A673 (cell line): Measurements from ENCODE around the gene PALMD. TPM values are rescaled to one million over a fixed set of nuclear protein-coding genes. Genes with fewer than 3 reads are reported as not detected.

Experiments
- BruUV-seq: library from RNA; stranded (reverse); fragments of 400-500 nt; replicated peaks from 2 replicates; lab custom pipeline; 2021; lab: Mats Ljungman, UMichigan
- CTCF ChIA-PET: fragments of 300-600 bp; sonication (Branson Sonifier 250); formaldehyde crosslinking; loops from one replicate; lab custom pipeline; 2022; ENCODE audit warnings: antibody characterized with exemption; lab: Charles Lee
- POLR2A ChIA-PET: fragments of 300-600 bp; sonication (Branson Sonifier 250); formaldehyde crosslinking; loops from one replicate; lab custom pipeline; 2022; ENCODE audit warnings: antibody characterized with exemption; ENCODE audit not compliant: low non-redundant PET; lab: Charles Lee
- DNase-seq: peaks from one replicate; pipeline ENCODE4 v3.0.0-alpha.2; 2015; ENCODE audit warnings: low spot score
- H3K27ac ChIP-seq: fragments of 200-600 bp; sonication (generic); 2 replicates; pipeline ENCODE4 v1.5.1; 2016; ENCODE audit warnings: mixed run types, low read depth, mild to moderate bottlenecking, mixed read lengths, antibody characterized with exemption, low read length; ENCODE audit not compliant: poor library complexity, severe bottlenecking
- H3K27me3 ChIP-seq: fragments of 200-600 bp; sonication (generic); replicated peaks from 2 replicates; pipeline ENCODE4 v1.6.1; 2017; ENCODE audit warnings: mixed run types, low read depth, mild to moderate bottlenecking, mixed read lengths, antibody characterized with exemption, low read length; ENCODE audit not compliant: insufficient read depth, poor library complexity
- H3K36me3 ChIP-seq: fragments of 200-600 bp; sonication (generic); 2 replicates; pipeline ENCODE4 v1.6.1; 2016; ENCODE audit warnings: mixed run types, mild to moderate bottlenecking, mixed read lengths, antibody characterized with exemption, low read length; ENCODE audit not compliant: insufficient read depth, poor library complexity, severe bottlenecking
- H3K4me1 ChIP-seq: fragments of 200-600 bp; sonication (generic); 2 replicates; pipeline ENCODE4 v1.6.1; 2017; ENCODE audit warnings: mixed run types, mild to moderate bottlenecking, mixed read lengths, antibody characterized with exemption, low read length; ENCODE audit not compliant: insufficient read depth, poor library complexity, severe bottlenecking
- H3K4me3 ChIP-seq: fragments of 200-600 bp; sonication (generic); 2 replicates; pipeline ENCODE4 v1.5.1; 2016; ENCODE audit warnings: low read depth, mixed run types, mild to moderate bottlenecking, mixed read lengths, low read length; ENCODE audit not compliant: poor library complexity, severe bottlenecking
- H3K9me3 ChIP-seq: fragments of 200-600 bp; sonication (generic); 2 replicates; pipeline ENCODE4 v1.6.1; 2016; ENCODE audit warnings: mixed run types, low read depth, mild to moderate bottlenecking, mixed read lengths, antibody characterized with exemption, low read length; ENCODE audit not compliant: poor library complexity, severe bottlenecking
- CTCF ChIP-seq: fragments of 300-800, 200-600 bp; sonication (generic); conservative IDR thresholded peaks from 2 replicates; pipeline ENCODE4 v1.5.1; 2017; ENCODE audit warnings: low read depth, mild to moderate bottlenecking, antibody characterized with exemption, low read length, moderate library complexity, mixed read lengths
- EZH2 ChIP-seq: fragments of 200-600 bp; sonication (generic); IDR thresholded peaks from 2 replicates; pipeline ENCODE4 v1.6.1; 2017; ENCODE audit warnings: borderline replicate concordance, low read depth, mild to moderate bottlenecking, mixed read lengths, antibody characterized with exemption, low read length; ENCODE audit not compliant: poor library complexity, severe bottlenecking
- intact Hi-C: fragments of 100-400 bp; cut with micrococcal nuclease; formaldehyde crosslinking; loops from one replicate; pipeline ENCODE4 v1.10.0; 2022; ENCODE audit not compliant: unreplicated experiment
- total RNA-seq: library from RNA; stranded (reverse); gene quantifications from 2 replicates; pipeline ENCODE4 v1.2.3, GENCODE V29; 2021

Gene PALMD
- total RNA-seq, 1 experiment from 2014 or later = not detected

GRCh38 chr1:99710994-99711393, 65.1 kb downstream of the PALMD start:
- H3K4me3 ChIP-seq = no peak overlapping the region
- ChIA-PET CTCF (no interaction called here), POLR2A (no interaction called here)
- intact Hi-C loops = no loop called here
- BruUV-seq = no TSS peak
- H3K27me3 ChIP-seq = no peaks in the 10 kb centered on the region
- no peaks in the 10 kb centered on the region for H3K9me3 ChIP-seq
- no peak for DNase-seq
- TF ChIP-seq EZH2 (no peak), CTCF (no peak)
- H3K36me3 ChIP-seq = no peaks in the 10 kb centered on the region
- H3K27ac ChIP-seq = no peak overlapping the region
- no peaks in the 10 kb centered on the region for H3K4me1 ChIP-seq

DNA sequence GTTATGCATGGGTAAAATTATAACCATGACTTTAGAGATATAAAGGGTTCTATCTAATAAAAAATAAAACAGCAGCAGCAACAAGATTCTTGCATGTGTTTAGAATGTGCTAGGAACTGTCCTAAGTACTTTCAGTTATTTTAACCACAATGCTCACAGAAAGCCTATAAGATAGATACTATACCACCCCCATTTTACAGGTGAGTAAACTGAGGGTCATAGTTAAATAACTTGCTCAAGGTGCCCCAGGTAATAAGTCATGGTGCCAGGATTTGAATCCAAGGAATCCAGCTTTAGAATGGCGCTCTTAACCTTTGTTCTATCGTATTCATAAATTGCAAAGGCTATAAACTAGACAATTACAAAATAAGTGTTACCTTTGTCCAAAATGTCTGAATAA, 67.1 kb downstream of the PALMD start:
- intact Hi-C loops = no loop called here
- no TSS peak for BruUV-seq
- Histone ChIP-seq H3K4me1 (no peaks in the 10 kb centered on the region), H3K27ac (no peak overlapping the region), H3K27me3 (no peaks in the 10 kb centered on the region), H3K36me3 (no peaks in the 10 kb centered on the region), H3K4me3 (no peak overlapping the region), H3K9me3 (no peaks in the 10 kb centered on the region)
- CTCF ChIA-PET = no interaction called here
- POLR2A ChIA-PET = no interaction called here
- TF ChIP-seq CTCF = no peak
- TF ChIP-seq EZH2 = no peak
- DNase-seq = no peak

DNA sequence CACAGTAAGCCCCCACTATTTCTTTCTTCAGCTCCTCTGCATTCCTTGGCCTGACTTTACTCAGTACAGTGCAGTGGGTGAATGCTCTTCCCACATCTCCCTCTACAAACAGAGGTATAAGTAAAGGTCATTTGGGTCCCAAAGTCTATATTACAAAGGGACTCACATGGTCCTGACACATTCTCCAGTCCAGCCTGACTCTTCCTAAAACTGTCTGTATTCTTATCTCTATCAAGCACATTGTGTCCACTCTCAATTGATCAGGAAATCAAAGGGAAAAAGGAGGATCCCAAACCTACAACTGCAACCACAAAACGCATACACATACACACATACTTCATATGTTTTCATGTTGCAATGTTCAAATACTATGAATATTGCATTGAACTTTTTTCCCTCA, 71.1 kb downstream of the PALMD start:
- no peaks in the 10 kb centered on the region for H3K9me3 ChIP-seq
- BruUV-seq = no TSS peak
- intact Hi-C loops = no loop called here
- no peak overlapping the region for H3K4me3 ChIP-seq
- ChIA-PET POLR2A (no interaction called here), CTCF (no interaction called here)
- TF ChIP-seq EZH2 (no peak), CTCF (no peak)
- H3K27me3 ChIP-seq = no peaks in the 10 kb centered on the region
- H3K27ac ChIP-seq = no peak overlapping the region
- H3K4me1 ChIP-seq = peaks cover 9% of the 10 kb centered on the region
- no peak for DNase-seq
- no peaks in the 10 kb centered on the region for H3K36me3 ChIP-seq
